ENCODE results near the gene ST8SIA1. TPM values are rescaled to one million over a fixed set of nuclear protein-coding genes. Genes with fewer than 3 reads are reported as not detected.

Gene ST8SIA1
- total and polyA plus RNA-seq, 2 of the 8 experiments (the other 6 are each of a cell fraction or from before 2014, with no cell fraction given), result 1.9 to 4.4 TPM

DNA sequence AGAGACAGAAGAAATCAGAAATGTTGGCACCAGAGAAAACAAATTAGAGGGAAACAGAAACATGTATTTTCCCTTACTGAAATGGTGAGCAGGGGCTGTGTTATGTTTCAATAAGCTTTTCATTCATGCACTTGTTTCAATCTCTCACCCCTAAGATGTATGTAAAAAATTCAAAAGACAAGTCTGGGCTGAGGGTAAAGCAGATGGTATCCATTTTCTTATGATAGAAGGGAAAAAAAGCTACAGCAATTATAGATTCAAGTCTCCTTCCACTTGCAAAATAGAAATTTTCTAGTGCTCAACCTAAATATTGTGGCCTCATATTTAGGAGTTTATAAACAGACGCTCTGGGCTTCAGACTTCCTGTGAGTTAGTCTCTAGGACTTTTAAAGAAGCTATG lies 138.3 kb downstream of the ST8SIA1 start:
- no peak overlapping the region for H3K23ac ChIP-seq (ENCODE audit: insufficient read length)
- no peak overlapping the region for H3K4ac ChIP-seq (replicated peaks; ENCODE audit: insufficient read length, low read depth, low read length)
- H2BK15ac ChIP-seq (ENCODE audit: low read length), result no peak overlapping the region
- FAIRE-seq (no peak), DNase-seq (ENCODE audit: low read depth in 1 of 2, low spot score in 2 of 2) (no peak)
- no peak overlapping the region for H2AK5ac ChIP-seq (ENCODE audit: low read depth, low read length)
- no peak overlapping the region for H4K91ac ChIP-seq (replicated peaks; ENCODE audit: insufficient read length, low read length)
- CTCF ChIA-PET (ENCODE audit: partially characterized antibody), result interaction anchor here (0.9 to 1.2 kb wide), 2 partner anchors 75 to 139 kb away, joined by 3 to 4 read pairs; no protein-coding TSS in a partner anchor
- no peak overlapping the region for H4K5ac ChIP-seq (ENCODE audit: insufficient read length, low read depth, low read length)
- no peaks in the 10 kb centered on the region for H3K27me3 ChIP-seq (replicated peaks in 1 of 4; ENCODE audit: control insufficient read depth in 3 of 4, extremely low read depth in 1 of 4, insufficient read depth in 3 of 4, low read length in 3 of 4)
- no peak overlapping the region for H4K8ac ChIP-seq (ENCODE audit: extremely low read depth, insufficient read depth, low read length)
- no peaks in the 10 kb centered on the region for H3K79me2 ChIP-seq (ENCODE audit: control insufficient read depth in 1 of 2, insufficient read depth in 2 of 2, low read length in 2 of 2)
- no peak overlapping the region for H3K4me2 ChIP-seq (ENCODE audit: insufficient read depth in 1 of 2, low read depth in 2 of 2, low read length in 2 of 2)
- H4K20me1 ChIP-seq (replicated peaks in 1 of 2; ENCODE audit: control insufficient read depth in 1 of 2, insufficient read depth in 2 of 2, low read length in 2 of 2), result no peaks in the 10 kb centered on the region
- H2AFZ ChIP-seq (ENCODE audit: low read length), result no peak overlapping the region
- H3K36me3 ChIP-seq (ENCODE audit: control insufficient read depth in 2 of 4, insufficient read depth in 4 of 4, low read length in 3 of 4), result no peaks in the 10 kb centered on the region
- H3K9me3 ChIP-seq (ENCODE audit: insufficient read depth in 2 of 2, low read depth in 1 of 2, low read length in 1 of 2), result no peaks in the 10 kb centered on the region
- H2BK120ac ChIP-seq (replicated peaks; ENCODE audit: low read depth, low read length), result no peak overlapping the region
- H3K27ac ChIP-seq (ENCODE audit: low read depth, low read length), result no peak overlapping the region
- no peak overlapping the region for H2BK20ac ChIP-seq (ENCODE audit: low read length)
- 79% methylated on average over 1 of the region's 1 CpG; no CpG with 5 or more reads in 1 of the 2 experiments for WGBS, 2 experiments (ENCODE audit: extremely low coverage in 1 of 2, insufficient coverage in 1 of 2, insufficient read length in 1 of 2, insufficient replicate concordance in 2 of 2, low coverage in 1 of 2, low lambda C conversion rate in 2 of 2, missing lambda C conversion rate in 1 of 2)
- H3K23me2 ChIP-seq (ENCODE audit: low read depth, low read length), result no peaks in the 10 kb centered on the region
- POLR2A ChIA-PET (ENCODE audit: partially characterized antibody), result interaction anchor here (0.7 kb wide), 1 partner anchor 24 kb away, joined by 3 read pairs; no protein-coding TSS in a partner anchor
- no peak overlapping the region for H3K4me3 ChIP-seq (ENCODE audit: extremely low read depth in 1 of 4, insufficient read depth in 2 of 4, low read depth in 3 of 4, low read length in 4 of 4)
- no peak overlapping the region for H3K9ac ChIP-seq (replicated peaks in 1 of 4; ENCODE audit: extremely low read depth in 1 of 4, low read depth in 3 of 4, low read length in 3 of 4)
- H3K4me1 ChIP-seq (replicated peaks in 1 of 4; ENCODE audit: control insufficient read depth in 3 of 4, insufficient read depth in 4 of 4, low read length in 3 of 4), result no peaks in the 10 kb centered on the region
- H2BK5ac ChIP-seq (ENCODE audit: low read depth, low read length), result no peak overlapping the region
- no peaks in the 10 kb centered on the region for H3K79me1 ChIP-seq (ENCODE audit: low read depth, low read length)
- H3K14ac ChIP-seq (ENCODE audit: insufficient read length), result no peak overlapping the region
- H3K18ac ChIP-seq (ENCODE audit: extremely low read depth, low read length), result no peak overlapping the region
- H2BK12ac ChIP-seq (ENCODE audit: low read depth, low read length), result no peak overlapping the region
- H3K56ac ChIP-seq (replicated peaks; ENCODE audit: insufficient read length, low read depth, low read length), result no peak overlapping the region
- TF ChIP-seq, protein P1, sequence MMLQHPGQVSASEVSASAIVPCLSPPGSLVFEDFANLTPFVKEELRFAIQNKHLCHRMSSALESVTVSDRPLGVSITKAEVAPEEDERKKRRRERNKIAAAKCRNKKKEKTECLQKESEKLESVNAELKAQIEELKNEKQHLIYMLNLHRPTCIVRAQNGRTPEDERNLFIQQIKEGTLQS (IDR thresholded peaks at IDR 0.05; ENCODE audit: insufficient read depth, low read depth, low read length), result no peak
- TF ChIP-seq CEBPB (IDR thresholded peaks at IDR 0.05; ENCODE audit: low read depth, low read length) (no peak), NRF1 (IDR thresholded peaks at IDR 0.05; ENCODE audit: low read depth, low read length) (no peak), RBBP5 (IDR thresholded peaks at IDR 0.05; ENCODE audit: borderline replicate concordance, low read depth, low read length) (no peak), SP2 (IDR thresholded peaks at IDR 0.05; ENCODE audit: low read length) (no peak), SIRT6 (IDR thresholded peaks at IDR 0.05; ENCODE audit: low read length) (no peak), CREB1 (IDR thresholded peaks at IDR 0.05) (no peak), TEAD4 (IDR thresholded peaks at IDR 0.05; ENCODE audit: low read depth, low read length) (no peak), SP1 (IDR thresholded peaks at IDR 0.05; ENCODE audit: low read depth, low read length) (no peak), POLR2A (IDR thresholded peaks at IDR 0.05; ENCODE audit: control extremely low read depth in 1 of 2, low read depth in 2 of 2, low read length in 2 of 2) (no peak), JUND (IDR thresholded peaks at IDR 0.05; ENCODE audit: low read length) (no peak)
